ENCODE results near the gene MRM3.
"Not testable (repeated sequence)": the region's sequence is repeated elsewhere in the genome, so short reads cannot be mapped to it uniquely, and the experiment has no call there.

MRM3 gene

DNA sequence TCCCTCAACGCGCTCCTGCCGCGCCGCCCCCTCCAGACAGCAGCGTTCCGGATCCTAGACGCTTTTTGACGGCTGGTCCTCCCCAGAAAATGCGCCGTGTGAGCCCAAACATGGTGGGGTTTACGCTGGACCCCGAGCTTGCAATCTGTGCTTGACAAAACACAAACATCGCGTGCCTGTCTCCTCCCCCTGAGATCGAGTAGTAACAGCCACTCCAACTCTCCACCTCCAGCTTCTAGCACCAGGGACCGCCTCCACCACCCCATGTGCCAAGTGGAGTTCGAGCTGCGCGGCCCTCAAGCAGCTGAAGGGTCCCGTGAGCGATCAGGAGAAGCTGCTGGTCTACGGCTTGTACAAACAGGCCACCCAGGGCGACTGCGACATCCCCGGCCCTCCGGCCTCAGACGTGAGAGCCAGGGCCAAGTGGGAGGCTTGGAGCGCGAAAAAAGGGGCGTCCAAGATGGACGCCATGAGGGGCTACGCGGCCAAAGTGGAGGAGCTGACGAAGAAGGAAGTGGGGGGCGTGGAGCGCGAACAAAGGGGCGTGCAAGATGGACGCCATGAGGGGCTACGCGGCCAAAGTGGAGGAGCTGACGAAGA, 29.4 kb upstream of the MRM3 start:
- Histone ChIP-seq H3K27me3 (ENCODE audit: insufficient read depth, low read length, poor library complexity, severe bottlenecking) (no peaks in the 10 kb centered on the region), H3F3A (ENCODE audit: low read depth) (peaks cover 12% of the 10 kb centered on the region), H3K9me3 (ENCODE audit: insufficient read depth, low read depth, low read length) (no peaks in the 10 kb centered on the region), H3K4me3 (ENCODE audit: low read length, poor library complexity, severe bottlenecking) (peak overlapping the region; percentile 79), H3K9me2 (replicated peaks; ENCODE audit: low read depth, low read length) (no peaks in the 10 kb centered on the region), H3K79me2 (ENCODE audit: insufficient read depth, low read length) (peaks cover 31% of the 10 kb centered on the region), H3K36me3 (ENCODE audit: insufficient read depth, low read length) (peaks cover 5% of the 10 kb centered on the region; the same call in 1 of the 2 replicates), H3K4me1 (ENCODE audit: insufficient read depth, low read length, poor library complexity, severe bottlenecking) (peaks cover 27% of the 10 kb centered on the region), H3K9ac (ENCODE audit: low read depth, low read length, poor library complexity, severe bottlenecking) (peak overlapping the region; percentile 86), H2AFZ (ENCODE audit: low read length) (peak overlapping the region; percentile 94), H4K20me1 (ENCODE audit: insufficient read depth, low read length, poor library complexity, severe bottlenecking) (peaks cover 6% of the 10 kb centered on the region), H3K4me2 (ENCODE audit: low read depth, low read length, poor library complexity, severe bottlenecking) (peak overlapping the region; percentile 71)
- no peak for TF ChIP-seq EZH2phosphoT487 (IDR thresholded peaks at IDR 0.05; ENCODE audit: borderline replicate concordance)

DNA sequence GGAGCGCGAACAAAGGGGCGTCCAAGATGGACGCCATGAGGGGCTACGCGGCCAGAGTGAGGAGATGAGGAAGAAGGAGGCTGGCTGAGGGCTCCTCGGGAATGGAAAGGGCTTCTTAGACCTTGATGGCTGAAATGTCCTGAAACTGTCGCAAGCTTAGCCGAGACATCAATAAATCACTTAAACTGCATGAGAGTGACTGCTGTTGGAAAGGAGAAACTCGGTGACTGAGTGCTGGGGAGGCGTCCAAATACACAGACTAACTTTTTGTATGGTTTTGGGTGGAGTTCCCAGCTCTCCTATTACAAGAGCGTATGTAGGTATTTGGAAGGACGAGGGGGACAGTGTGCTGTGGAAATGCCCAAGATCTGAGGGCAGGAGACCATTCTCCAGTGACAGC, 28.7 kb upstream of the MRM3 start:
- TF ChIP-seq EZH2phosphoT487 (IDR thresholded peaks at IDR 0.05; ENCODE audit: borderline replicate concordance): no peak
- TF ChIP-seq, protein P1, sequence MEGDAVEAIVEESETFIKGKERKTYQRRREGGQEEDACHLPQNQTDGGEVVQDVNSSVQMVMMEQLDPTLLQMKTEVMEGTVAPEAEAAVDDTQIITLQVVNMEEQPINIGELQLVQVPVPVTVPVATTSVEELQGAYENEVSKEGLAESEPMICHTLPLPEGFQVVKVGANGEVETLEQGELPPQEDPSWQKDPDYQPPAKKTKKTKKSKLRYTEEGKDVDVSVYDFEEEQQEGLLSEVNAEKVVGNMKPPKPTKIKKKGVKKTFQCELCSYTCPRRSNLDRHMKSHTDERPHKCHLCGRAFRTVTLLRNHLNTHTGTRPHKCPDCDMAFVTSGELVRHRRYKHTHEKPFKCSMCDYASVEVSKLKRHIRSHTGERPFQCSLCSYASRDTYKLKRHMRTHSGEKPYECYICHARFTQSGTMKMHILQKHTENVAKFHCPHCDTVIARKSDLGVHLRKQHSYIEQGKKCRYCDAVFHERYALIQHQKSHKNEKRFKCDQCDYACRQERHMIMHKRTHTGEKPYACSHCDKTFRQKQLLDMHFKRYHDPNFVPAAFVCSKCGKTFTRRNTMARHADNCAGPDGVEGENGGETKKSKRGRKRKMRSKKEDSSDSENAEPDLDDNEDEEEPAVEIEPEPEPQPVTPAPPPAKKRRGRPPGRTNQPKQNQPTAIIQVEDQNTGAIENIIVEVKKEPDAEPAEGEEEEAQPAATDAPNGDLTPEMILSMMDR (conservative IDR thresholded peaks at IDR 0.05; ENCODE audit: low read length): no peak
- no peak overlapping the region for H3K4me3 ChIP-seq (ENCODE audit: low read length, poor library complexity, severe bottlenecking)
- peaks cover 4% of the 10 kb centered on the region for H4K20me1 ChIP-seq (ENCODE audit: insufficient read depth, low read length, poor library complexity, severe bottlenecking)
- no peaks in the 10 kb centered on the region for H3K9me3 ChIP-seq (ENCODE audit: insufficient read depth, low read depth, low read length)
- H3K27me3 ChIP-seq (ENCODE audit: insufficient read depth, low read length, poor library complexity, severe bottlenecking): no peaks in the 10 kb centered on the region
- no peaks in the 10 kb centered on the region for H3K9me2 ChIP-seq (replicated peaks; ENCODE audit: low read depth, low read length)
- no peak overlapping the region for H3K4me2 ChIP-seq (ENCODE audit: low read depth, low read length, poor library complexity, severe bottlenecking)
- H3K79me2 ChIP-seq (ENCODE audit: insufficient read depth, low read length): peaks cover 26% of the 10 kb centered on the region
- H3K4me1 ChIP-seq (ENCODE audit: insufficient read depth, low read length, poor library complexity, severe bottlenecking): peaks cover 27% of the 10 kb centered on the region
- no peak overlapping the region for H2AFZ ChIP-seq (ENCODE audit: low read length)
- peaks cover 3% of the 10 kb centered on the region; the same call in 1 of the 2 replicates for H3K36me3 ChIP-seq (ENCODE audit: insufficient read depth, low read length)
- no peak overlapping the region for H3K9ac ChIP-seq (ENCODE audit: low read depth, low read length, poor library complexity, severe bottlenecking)
- H3F3A ChIP-seq (ENCODE audit: low read depth): peaks cover 12% of the 10 kb centered on the region

DNA sequence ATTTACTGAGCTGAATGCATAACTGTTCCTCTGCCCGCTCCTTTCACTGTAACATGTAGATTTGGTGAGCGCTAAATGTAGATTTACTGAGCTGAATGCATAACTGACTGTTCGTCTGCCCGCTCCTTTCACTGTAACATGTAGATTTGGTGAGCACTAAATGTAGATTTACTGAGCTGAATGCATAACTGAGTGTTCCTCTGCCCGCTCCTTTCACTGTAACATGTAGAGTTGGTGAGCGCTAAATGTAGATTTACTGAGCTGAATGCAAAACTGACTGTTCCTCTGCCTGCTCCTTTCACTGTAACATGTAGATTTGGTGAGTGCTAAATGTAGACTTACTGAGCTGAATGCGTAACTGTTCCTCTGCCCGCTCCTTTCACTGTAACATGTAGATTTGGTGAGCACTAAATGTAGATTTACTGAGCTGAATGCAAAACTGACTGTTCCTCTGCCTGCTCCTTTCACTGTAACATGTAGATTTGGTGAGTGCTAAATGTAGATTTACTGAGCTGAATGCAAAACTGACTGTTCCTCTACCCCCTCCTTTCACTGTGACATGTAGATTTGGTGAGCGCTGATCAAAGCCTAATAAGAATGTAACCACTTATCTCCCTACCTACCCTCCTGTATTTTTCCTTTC, 26.7 kb upstream of the MRM3 start:
- Histone ChIP-seq H3K36me3 (ENCODE audit: insufficient read depth, low read length) (peaks cover 16% of the 10 kb centered on the region; the same call in 1 of the 2 replicates), H3F3A (ENCODE audit: low read depth) (peaks cover 12% of the 10 kb centered on the region), H3K4me1 (ENCODE audit: insufficient read depth, low read length, poor library complexity, severe bottlenecking) (peaks cover 16% of the 10 kb centered on the region), H3K79me2 (ENCODE audit: insufficient read depth, low read length) (peaks cover 15% of the 10 kb centered on the region)
- H2AFZ ChIP-seq (ENCODE audit: low read length); H3K9me2 ChIP-seq (replicated peaks; ENCODE audit: low read depth, low read length); H3K4me3 ChIP-seq (ENCODE audit: low read length, poor library complexity, severe bottlenecking); H3K9ac ChIP-seq (ENCODE audit: low read depth, low read length, poor library complexity, severe bottlenecking); H3K27me3 ChIP-seq (ENCODE audit: insufficient read depth, low read length, poor library complexity, severe bottlenecking); H3K4me2 ChIP-seq (ENCODE audit: low read depth, low read length, poor library complexity, severe bottlenecking); H3K9me3 ChIP-seq (ENCODE audit: insufficient read depth, low read depth, low read length); H4K20me1 ChIP-seq (ENCODE audit: insufficient read depth, low read length, poor library complexity, severe bottlenecking): not testable (repeated sequence)

DNA sequence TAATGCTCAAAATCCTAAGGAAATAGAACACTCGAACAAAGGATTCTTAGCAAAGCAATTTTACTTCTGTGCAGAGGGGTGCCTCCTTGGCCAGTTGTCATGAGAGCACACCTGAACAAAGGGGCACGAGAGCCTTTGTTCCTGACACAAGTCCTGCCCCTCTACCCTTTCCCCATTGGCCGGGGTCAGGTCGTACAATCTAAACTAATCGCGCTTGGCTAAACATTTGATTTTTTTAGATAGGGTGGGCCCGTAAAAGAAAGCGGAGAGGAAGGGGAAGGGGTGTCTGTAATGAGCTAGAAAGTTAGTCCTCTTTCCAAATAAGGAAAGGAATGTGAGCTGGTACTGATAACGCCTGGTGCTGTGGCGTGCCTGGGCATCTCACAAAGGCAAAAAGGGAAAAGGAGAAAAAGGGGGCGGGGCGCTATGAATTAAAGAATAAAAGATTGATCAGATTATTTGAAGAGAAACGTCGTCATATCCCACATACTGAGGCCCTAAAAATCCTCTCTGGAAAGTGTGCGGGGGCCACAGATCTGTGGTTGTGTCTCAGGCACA, 26.1 kb upstream of the MRM3 start:
- not testable (repeated sequence) for H3K4me3 ChIP-seq (ENCODE audit: low read length, poor library complexity, severe bottlenecking); H3K9me3 ChIP-seq (ENCODE audit: insufficient read depth, low read depth, low read length); H2AFZ ChIP-seq (ENCODE audit: low read length); H3K4me1 ChIP-seq (ENCODE audit: insufficient read depth, low read length, poor library complexity, severe bottlenecking); H3K4me2 ChIP-seq (ENCODE audit: low read depth, low read length, poor library complexity, severe bottlenecking); H4K20me1 ChIP-seq (ENCODE audit: insufficient read depth, low read length, poor library complexity, severe bottlenecking); H3K79me2 ChIP-seq (ENCODE audit: insufficient read depth, low read length); H3K27me3 ChIP-seq (ENCODE audit: insufficient read depth, low read length, poor library complexity, severe bottlenecking); H3K9ac ChIP-seq (ENCODE audit: low read depth, low read length, poor library complexity, severe bottlenecking); H3K9me2 ChIP-seq (replicated peaks; ENCODE audit: low read depth, low read length)
- H3K36me3 ChIP-seq (ENCODE audit: insufficient read depth, low read length): peaks cover 16% of the 10 kb centered on the region; the same call in 1 of the 2 replicates
- peaks cover 12% of the 10 kb centered on the region for H3F3A ChIP-seq (ENCODE audit: low read depth)

Data from Loucy (cell line).